ENCODE data around the gene APBA1.
"Not testable (repeated sequence)": the region's sequence is repeated elsewhere in the genome, so short reads cannot be mapped to it uniquely, and the experiment has no call there.

Gene APBA1

GRCh38 chr9:69604568-69605219 lies 67.5 kb downstream of the APBA1 start:
- no peak for DNase-seq (ENCODE audit: low spot score)

DNA sequence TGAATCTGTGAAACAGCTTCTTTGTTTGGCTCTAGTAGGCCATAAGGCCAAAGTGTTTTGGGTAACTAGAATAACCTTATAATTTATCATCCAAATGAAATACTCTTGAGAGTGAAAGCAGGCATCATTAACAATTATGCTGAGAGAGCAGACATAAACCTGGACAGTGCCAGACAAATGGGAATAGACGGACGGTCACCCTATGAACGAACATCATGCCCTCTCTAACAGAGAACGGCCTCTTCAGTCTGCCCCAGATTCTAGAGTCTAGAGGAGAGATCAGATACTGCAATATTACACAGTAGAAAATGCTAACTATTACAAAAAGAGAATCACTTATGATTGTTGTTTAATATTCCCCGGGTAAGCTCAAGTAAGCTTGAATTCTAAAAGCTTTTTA lies 68.5 kb downstream of the APBA1 start:
- DNase-seq (ENCODE audit: low spot score) = no peak

GRCh38 chr9:69602773-69603172 lies 69.4 kb downstream of the APBA1 start:
- no peak for DNase-seq (ENCODE audit: low spot score)

DNA sequence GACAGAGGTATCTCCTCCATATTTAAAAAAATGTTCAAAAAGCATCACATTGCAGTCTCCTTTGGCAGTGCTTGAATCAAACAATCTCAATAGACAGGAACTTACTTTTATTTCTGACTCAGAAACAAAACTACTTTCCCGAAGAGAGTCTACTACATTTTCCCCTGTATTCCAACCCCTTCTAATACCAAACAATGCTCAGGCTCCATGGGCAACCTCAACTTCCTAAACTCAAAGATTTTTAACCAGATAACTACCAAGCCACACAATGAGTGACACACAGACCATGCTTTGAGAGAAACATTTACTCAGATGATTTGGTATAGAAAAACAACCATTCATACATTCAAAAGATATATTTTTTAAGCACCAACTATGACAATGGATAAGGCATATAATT lies 70.5 kb downstream of the APBA1 start:
- DNase-seq (ENCODE audit: low spot score) = no peak

DNA sequence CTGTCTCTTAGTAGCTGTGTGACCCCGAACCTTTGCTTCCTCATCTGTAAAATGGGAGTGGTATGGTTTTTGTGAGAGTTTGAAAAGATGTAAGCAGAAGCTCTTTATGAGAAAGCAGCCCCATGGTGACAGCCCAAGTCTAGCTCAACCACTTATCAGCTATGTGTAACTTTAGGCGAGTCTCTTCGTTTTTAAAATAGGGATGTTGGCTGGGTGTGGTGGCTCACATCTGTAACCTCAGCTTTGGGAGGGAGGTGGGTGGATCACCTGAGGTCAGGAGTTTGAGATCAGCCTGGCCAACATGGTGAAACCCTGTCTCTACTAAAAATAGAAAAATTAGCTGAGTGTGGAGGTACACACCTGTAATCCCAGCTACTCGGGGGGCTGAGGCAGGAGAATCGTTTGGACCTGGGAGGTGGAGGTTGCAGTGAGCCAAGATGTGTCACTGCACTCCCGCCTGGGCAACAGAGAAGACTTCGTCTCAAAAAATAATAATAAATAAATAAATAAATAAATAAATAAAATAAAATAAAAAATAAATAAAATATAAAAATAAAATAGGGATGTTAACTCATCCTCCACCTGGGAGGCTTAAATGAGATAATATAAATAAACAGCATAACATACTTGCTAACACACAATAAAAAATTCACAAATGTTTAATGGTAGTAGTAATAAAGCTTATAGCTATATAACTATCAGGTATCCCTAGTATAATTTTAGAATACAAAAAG lies 71.7 kb downstream of the APBA1 start:
- no peak for DNase-seq (ENCODE audit: low spot score)

- no peak for DNase-seq (ENCODE audit: low spot score)
Observed at GRCh38 chr9:69599232-69599971, 72.8 kb downstream of the APBA1 start.

DNA sequence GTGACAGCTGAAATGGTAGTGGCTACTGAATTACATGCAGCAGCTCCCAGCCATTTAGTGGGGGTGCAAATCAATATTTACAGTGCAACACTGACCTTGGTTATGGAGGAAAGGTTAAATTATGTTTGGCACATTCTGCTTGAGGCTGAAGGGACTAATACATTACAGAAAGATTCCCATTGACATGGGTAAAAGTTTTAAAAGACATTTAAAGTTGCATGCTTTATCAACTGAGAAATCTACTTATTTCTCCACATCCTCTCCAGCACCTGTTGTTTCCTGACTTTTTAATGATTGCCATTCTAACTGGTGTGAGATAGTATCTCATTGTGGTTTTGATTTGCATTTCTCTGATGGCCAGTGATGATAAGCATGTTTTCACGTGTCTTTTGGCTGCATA lies 75.3 kb downstream of the APBA1 start:
- DNase-seq (ENCODE audit: low spot score) = not testable (repeated sequence)

- no peak for DNase-seq (ENCODE audit: low spot score)
Observed at GRCh38 chr9:69594180-69594579, 78.0 kb downstream of the APBA1 start.

DNA sequence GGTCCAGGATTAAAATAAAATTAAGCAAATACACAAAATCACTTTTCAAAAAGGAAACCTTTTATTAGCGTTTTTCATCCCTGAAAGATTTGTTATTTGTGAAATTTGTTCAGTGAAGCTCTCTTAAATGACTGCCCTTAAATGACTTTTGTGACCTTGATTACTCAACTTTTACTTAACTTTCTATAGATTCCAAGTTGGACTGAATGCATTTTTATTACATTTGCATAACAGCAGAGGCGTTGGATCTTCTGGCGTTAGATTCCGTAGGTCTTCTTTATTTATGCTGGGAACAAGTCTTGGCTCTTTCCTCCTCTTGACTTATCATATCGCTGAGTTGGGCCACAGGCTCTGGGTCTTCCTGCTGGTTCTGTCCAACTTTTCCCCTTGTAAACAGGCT lies 78.4 kb downstream of the APBA1 start:
- DNase-seq (ENCODE audit: low spot score) = no peak

DNA sequence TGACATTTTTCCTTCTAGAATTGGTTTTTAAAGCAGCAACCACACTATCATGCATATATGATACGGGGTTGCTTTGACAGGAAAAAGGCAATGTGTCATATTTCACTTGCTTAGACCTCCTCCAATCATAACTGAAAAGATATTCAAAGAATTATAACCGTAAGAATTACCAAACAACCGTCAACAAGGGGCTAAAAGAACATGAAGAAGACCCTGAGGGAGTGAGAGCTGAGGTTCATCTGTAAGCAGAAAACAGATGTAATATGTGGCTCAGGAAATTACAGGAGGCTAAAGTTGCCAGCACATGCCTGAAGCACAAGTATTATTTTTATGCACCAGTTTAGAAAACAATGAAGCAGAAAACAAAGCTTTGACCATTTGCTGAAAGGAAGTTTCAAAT lies 78.9 kb downstream of the APBA1 start:
- DNase-seq (ENCODE audit: low spot score) = no peak

- no peak for DNase-seq (ENCODE audit: low spot score)
Observed at GRCh38 chr9:69590266-69590665, 81.9 kb downstream of the APBA1 start.

DNA sequence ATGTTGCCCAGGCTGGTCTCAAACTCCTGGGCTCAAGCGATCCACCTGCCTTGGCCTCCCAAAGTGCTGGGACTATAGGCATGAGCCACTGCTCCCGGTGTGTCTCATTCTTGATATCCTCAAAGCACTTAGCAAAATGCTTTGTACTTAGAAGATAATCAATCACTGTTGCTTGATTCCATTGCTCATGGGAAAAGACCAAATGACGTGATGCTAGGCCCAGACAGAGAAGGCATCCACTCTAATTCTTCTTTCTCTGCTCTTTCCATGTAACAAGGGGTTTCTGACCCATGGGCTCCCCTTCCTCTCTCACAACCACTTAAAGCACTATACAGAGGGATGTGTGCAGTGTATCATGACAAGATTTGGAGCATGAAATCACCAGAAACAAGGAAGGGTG lies 83.0 kb downstream of the APBA1 start:
- DNase-seq (ENCODE audit: low spot score) = no peak

DNA sequence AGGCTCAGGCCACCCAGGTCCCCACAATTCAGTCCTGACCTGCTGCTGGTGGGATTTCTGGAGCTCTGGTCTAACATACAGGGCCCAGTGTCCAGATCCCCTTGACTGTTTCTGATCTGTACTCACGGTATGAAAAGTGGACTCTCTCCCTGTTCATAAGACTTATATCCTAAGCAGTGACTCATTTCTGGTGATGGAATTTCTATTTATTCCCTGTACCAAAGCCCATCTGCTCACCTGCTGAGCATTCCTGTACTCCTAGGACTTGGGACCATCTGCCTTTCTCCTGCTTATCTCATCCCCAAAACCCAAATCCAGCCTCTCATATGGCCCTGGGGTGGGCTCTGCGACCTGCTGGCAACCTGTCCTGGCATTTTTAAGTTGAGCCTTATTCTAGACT lies 86.6 kb downstream of the APBA1 start:
- DNase-seq (ENCODE audit: low spot score) = no peak

DNA sequence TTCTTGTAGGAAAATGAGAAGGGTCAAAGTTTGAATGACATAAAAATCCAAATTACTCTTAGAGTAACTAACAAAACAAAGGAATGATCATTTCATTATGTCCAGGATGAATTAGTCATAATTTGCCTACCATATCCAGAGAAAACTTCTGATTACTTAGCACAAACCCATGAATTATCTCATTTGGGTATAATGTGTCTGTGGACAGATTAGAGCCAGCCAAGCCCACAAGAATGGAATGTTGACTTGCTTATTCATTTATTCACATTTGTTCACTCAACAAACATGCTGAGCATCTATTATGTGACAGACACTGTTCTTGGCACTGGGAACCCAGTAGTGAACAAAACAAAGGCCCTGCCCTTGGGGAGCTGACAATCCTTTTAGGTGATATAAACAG lies 87.4 kb downstream of the APBA1 start:
- no peak for DNase-seq (ENCODE audit: low spot score)

GRCh38 chr9:69583645-69584234 lies 88.4 kb downstream of the APBA1 start:
- no peak for DNase-seq (ENCODE audit: low spot score)

GRCh38 chr9:69582544-69583297 lies 89.5 kb downstream of the APBA1 start:
- no peak for DNase-seq (ENCODE audit: low spot score)

DNA sequence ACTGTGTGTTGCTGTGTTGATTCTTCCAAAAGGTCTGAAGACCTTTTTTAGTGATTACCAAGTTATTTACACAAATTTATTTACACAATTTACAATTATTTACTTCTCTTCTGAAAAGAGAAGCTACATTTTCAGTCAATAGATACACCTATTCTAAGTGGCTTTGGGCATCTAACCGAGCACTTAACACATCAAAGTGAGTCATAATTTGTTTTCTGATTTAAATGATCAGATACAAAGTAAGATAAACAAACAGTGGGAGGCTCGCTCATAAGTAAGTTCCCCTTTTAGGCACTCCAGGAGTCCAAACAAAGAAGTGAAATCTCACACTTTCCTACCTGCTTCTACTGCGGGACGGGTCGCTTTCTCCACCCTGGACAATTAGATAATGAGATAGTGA lies 90.2 kb downstream of the APBA1 start:
- no peak for DNase-seq (ENCODE audit: low spot score)

DNA sequence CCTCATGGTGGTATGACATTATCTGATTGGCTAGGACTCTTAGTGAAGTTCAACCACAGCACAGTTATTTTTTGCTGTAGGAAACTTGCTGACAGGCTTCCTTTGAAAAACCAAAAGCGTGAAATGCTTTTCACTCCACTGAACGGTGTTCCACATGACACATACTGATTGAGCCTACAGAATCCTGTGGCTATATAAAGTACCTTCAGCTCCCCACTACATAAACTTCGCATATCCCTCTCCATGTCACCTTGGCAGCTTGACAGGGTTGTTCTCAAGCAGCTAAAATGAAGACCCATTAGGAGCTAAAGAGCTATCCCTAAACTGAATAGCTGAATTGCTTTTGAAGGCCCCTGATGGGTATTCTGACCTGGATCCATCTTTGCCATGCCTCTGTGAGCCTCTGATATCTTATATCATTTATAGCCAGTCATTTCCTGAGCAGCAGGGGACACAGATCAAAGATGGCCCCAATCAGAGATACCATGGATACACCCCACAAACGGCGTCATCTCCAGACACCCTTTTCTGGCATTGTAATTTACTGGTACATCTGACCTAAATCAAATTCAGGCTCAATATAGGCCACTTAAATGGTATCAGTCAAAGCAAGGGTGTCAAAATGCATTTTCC lies 91.5 kb downstream of the APBA1 start:
- DNase-seq (ENCODE audit: low spot score) = no peak

GRCh38 chr9:69579760-69580581 lies 92.2 kb downstream of the APBA1 start:
- no peak for DNase-seq (ENCODE audit: low spot score)

GRCh38 chr9:69579032-69579758 lies 93.0 kb downstream of the APBA1 start:
- no peak for DNase-seq (ENCODE audit: low spot score)

Data from hematopoietic multipotent progenitor cell treated with erythropoietin and hydrocortisone succinate and interleukin-3 and kit ligand, for 17 days (in vitro differentiated cells).